Upper lobe of left lung (tissue), 6 donors: ENCODE results near the gene PPP4R3A. TPM values are rescaled to one million over a fixed set of nuclear protein-coding genes. Genes with fewer than 3 reads are reported as not detected.
A peak's percentile ranks its signal among the peaks of the same experiment; 100 is the strongest.

Source experiments
- ATAC-seq, 2 donors: fragments of 200-7000 bp; cut with Tn5 transposase; one replicate each; pipeline ENCODE4 v1.9.1; 2022; ENCODE audit warnings: mild to moderate bottlenecking in 2 of 2, moderate library complexity in 2 of 2; ENCODE audit not compliant: low FRiP score in 2 of 2
- DNase-seq, 2 donors: peaks; one replicate each; pipeline ENCODE4 v3.0.0-alpha.2; 2019 to 2020
- H3K27ac ChIP-seq, 4 donors: fragments of 200-600 bp; sonication (generic); one replicate each; pipeline ENCODE4 v1.5.1; 2016 to 2019
- H3K27me3 ChIP-seq, 4 donors: fragments of 200-600 bp; sonication (generic); one replicate each; pipeline ENCODE4 v1.5.1; 2017 to 2019
- H3K36me3 ChIP-seq, 4 donors: fragments of 200-600 bp; sonication (generic); one replicate each; pipeline ENCODE4 v1.5.1; 2016 to 2019
- H3K4me1 ChIP-seq, 4 donors: fragments of 200-600 bp; sonication (generic); one replicate each; pipeline ENCODE4 v1.5.1; 2018 to 2019
- H3K4me3 ChIP-seq, 4 donors: fragments of 200-600 bp; sonication (generic); one replicate each; pipeline ENCODE4 v1.5.1; 2017 to 2019; ENCODE audit warnings: mild to moderate bottlenecking in 2 of 4, moderate library complexity in 1 of 4
- H3K9me3 ChIP-seq, 4 donors: fragments of 200-600 bp; sonication (generic); one replicate each; pipeline ENCODE4 v1.5.1; 2018 to 2019
- CTCF ChIP-seq, 6 experiments: fragments of 450-650 bp in 4 of 6; fragments of 200-600 bp in 2 of 6; sonication (generic) in 2 of 6; IDR thresholded peaks; one replicate each; pipeline ENCODE4 v1.5.1; 2016 to 2019; ENCODE audit warnings: antibody characterized with exemption in 6 of 6
- EP300 ChIP-seq, 4 donors: sonication (generic); formaldehyde crosslinking; IDR thresholded peaks; one replicate each; pipeline ENCODE4 v1.5.1; 2017; ENCODE audit warnings: antibody characterized with exemption in 4 of 4, control low read depth in 2 of 4
- POLR2A ChIP-seq, 4 donors: fragments of 450-650 bp; IDR thresholded peaks; one replicate each; pipeline ENCODE4 v1.5.1; 2016 to 2017; ENCODE audit warnings: antibody characterized with exemption in 4 of 4, mild to moderate bottlenecking in 2 of 4
- POLR2AphosphoS5 ChIP-seq, 2 donors: sonication (generic); formaldehyde crosslinking; IDR thresholded peaks; one replicate each; pipeline ENCODE4 v1.5.1; 2017; ENCODE audit warnings: antibody characterized with exemption in 2 of 2
- WGBS, 2 donors: methylation state at CpG; one replicate each; pipeline ENCODE4 v1.1.5; 2017 to 2018; 5-methylcytosine and 5-hydroxymethylcytosine counted together
- total RNA-seq, 6 donors: library from RNA; depleted of rRNA in 4 of 6; stranded (reverse); fragments of >200 nt in 4 of 6; gene quantifications; one replicate each; pipeline versions ENCODE4 v1.1.0 to v1.2.1, GENCODE V29; 2016 to 2021
- donor health status: DM: no; HTN: no; CAD: no; lungs with moderate emphysema.
- donor health status: DM: no; HTN: yes; CAD: no; lungs with severe emphysema.

The PPP4R3A gene
- total RNA-seq, 6 donors from 2014 or later = 67.9 to 111 (median 77.0) TPM

- TF ChIP-seq POLR2A (IDR thresholded peaks at IDR 0.05) = no peak
- TF ChIP-seq EP300 (IDR thresholded peaks at IDR 0.05) = no peak
- TF ChIP-seq POLR2AphosphoS5 (IDR thresholded peaks at IDR 0.05) = no peak
- no peak for TF ChIP-seq CTCF (IDR thresholded peaks at IDR 0.05)
- ATAC-seq (no peak), DNase-seq (no peak)
- no peak overlapping the region for H3K4me3 ChIP-seq
- no peaks in the 10 kb centered on the region for H3K9me3 ChIP-seq
- peaks cover 5 to 11% (median 9%) of the 10 kb centered on the region in 4 donors for H3K4me1 ChIP-seq
- 56 to 57% methylated on average over 2 of the region's 2 CpGs for WGBS, 2 donors
- peaks cover 23 to 78% (median 49%) of the 10 kb centered on the region in 4 donors for H3K36me3 ChIP-seq
- H3K27me3 ChIP-seq = no peaks in the 10 kb centered on the region
- no peak overlapping the region for H3K27ac ChIP-seq
These were observed 25.4 kb downstream of the PPP4R3A start for GRCh38 chr14:91484744-91485143.

- H3K4me1 ChIP-seq = peaks cover 5 to 11% (median 9%) of the 10 kb centered on the region in 4 donors
- H3K27me3 ChIP-seq = no peaks in the 10 kb centered on the region
- no peak overlapping the region for H3K27ac ChIP-seq
- ATAC-seq (no peak), DNase-seq (no peak)
- no peak overlapping the region for H3K4me3 ChIP-seq
- 93 to 98% methylated on average over 3 of the region's 3 CpGs for WGBS, 2 donors
- H3K9me3 ChIP-seq = no peaks in the 10 kb centered on the region
- TF ChIP-seq EP300 (IDR thresholded peaks at IDR 0.05) (no peak), POLR2A (IDR thresholded peaks at IDR 0.05) (no peak), POLR2AphosphoS5 (IDR thresholded peaks at IDR 0.05) (no peak), CTCF (IDR thresholded peaks at IDR 0.05) (no peak)
- peaks cover 24 to 78% (median 51%) of the 10 kb centered on the region in 4 donors for H3K36me3 ChIP-seq
These were observed 25.9 kb downstream of the PPP4R3A start for GRCh38 chr14:91484186-91484585.

- no peaks in the 10 kb centered on the region for H3K9me3 ChIP-seq
- no peak for TF ChIP-seq POLR2AphosphoS5 (IDR thresholded peaks at IDR 0.05)
- TF ChIP-seq CTCF (IDR thresholded peaks at IDR 0.05) = no peak
- TF ChIP-seq POLR2A (IDR thresholded peaks at IDR 0.05) = no peak
- TF ChIP-seq EP300 (IDR thresholded peaks at IDR 0.05) = no peak
- H3K27me3 ChIP-seq = no peaks in the 10 kb centered on the region
- peaks cover 5 to 25% (median 13%) of the 10 kb centered on the region in 4 donors for H3K4me1 ChIP-seq
- WGBS, 2 donors = 64 to 66% methylated on average over 2 of the region's 2 CpGs
- no peak for DNase-seq
- peaks cover 22 to 88% (median 57%) of the 10 kb centered on the region in 4 donors for H3K36me3 ChIP-seq
- ATAC-seq = peak in 1 of 2 donors; percentile 71
- H3K27ac ChIP-seq = peak overlapping the region in 2 of 4 donors; percentile 18 to 49
- no peak overlapping the region for H3K4me3 ChIP-seq
These were observed 27.7 kb downstream of the PPP4R3A start for GRCh38 chr14:91482263-91483013.

GRCh38 chr14:91477388-91477787 lies 32.7 kb downstream of the PPP4R3A start:
- peaks cover 5 to 18% (median 8%) of the 10 kb centered on the region in 4 donors for H3K4me1 ChIP-seq
- ATAC-seq = no peak
- no peaks in the 10 kb centered on the region for H3K27me3 ChIP-seq
- DNase-seq = no peak
- H3K36me3 ChIP-seq = peaks cover 47 to 100% (median 75%) of the 10 kb centered on the region in 4 donors
- 96 to 99% methylated on average over 3 of the region's 3 CpGs for WGBS, 2 donors
- H3K4me3 ChIP-seq = no peak overlapping the region
- no peak overlapping the region for H3K27ac ChIP-seq
- no peak for TF ChIP-seq POLR2AphosphoS5 (IDR thresholded peaks at IDR 0.05)
- no peak for TF ChIP-seq EP300 (IDR thresholded peaks at IDR 0.05)
- no peak for TF ChIP-seq POLR2A (IDR thresholded peaks at IDR 0.05)
- TF ChIP-seq CTCF (IDR thresholded peaks at IDR 0.05) = no peak
- no peaks in the 10 kb centered on the region for H3K9me3 ChIP-seq
